Measurements from ENCODE around the gene GP5. TPM values are rescaled to one million over a fixed set of nuclear protein-coding genes. Genes with fewer than 3 reads are reported as not detected.

The GP5 gene
- 0.09 and 0.14 TPM in 2 replicates for total RNA-seq

GRCh38 chr3:194399166-194399565 lies at the start of gene GP5:
Gene GP5 (minus strand): TSS chr3:194399266. CDS start chr3:194398282, 984 bp downstream.

GRCh38 chr3:194369522-194370279 lies 29.4 kb downstream of the GP5 start, which contains the start of gene LRRC15:
Gene LRRC15 (minus strand): TSS chr3:194369743. CDS start chr3:194361043, 8,700 bp downstream.

GRCh38 chr3:194351080-194351672 lies 47.9 kb downstream of the GP5 start, which contains the start of gene CPN2:
Gene CPN2 (minus strand): TSS chr3:194351328. CDS start chr3:194342702, 8,626 bp downstream.

Other genes starting within 250 kb of the GP5 start
- not detected in 2 replicates for gene CPN2, start 47.9 kb downstream of the GP5 start, total RNA-seq
- 0.14 and 0.55 TPM in 2 replicates for gene LRRC15, start 29.5 kb downstream of the GP5 start, total RNA-seq
- gene ATP13A3, start 87.7 kb upstream of the GP5 start, total RNA-seq, result 190 and 435 TPM in 2 replicates
- 6.1 and 7.8 TPM in 2 replicates for gene TMEM44, start 234.2 kb upstream of the GP5 start, total RNA-seq